Thyroid gland (tissue), 4 donors: ENCODE measurements around the gene APOA4. TPM values are rescaled to one million over a fixed set of nuclear protein-coding genes. Genes with fewer than 3 reads are reported as not detected.

ENCODE experiments used
- DNase-seq, 2 donors: peaks; one replicate each; pipeline ENCODE4 v3.0.0-alpha.2; 2019
- H3K27ac ChIP-seq, 3 donors: fragments of 200-600 bp; sonication (generic); 1 replicate in 2 of 3; 2 replicates in 1 of 3; pipeline ENCODE4 v1.5.1; 2016 to 2019; ENCODE audit warnings: mild to moderate bottlenecking in 1 of 3, moderate library complexity in 1 of 3
- H3K27me3 ChIP-seq: fragments of 200-600 bp; sonication (generic); one replicate; pipeline ENCODE4 v1.5.1; 2019
- H3K36me3 ChIP-seq, 2 donors: fragments of 200-600 bp; sonication (generic); one replicate each; pipeline ENCODE4 v1.5.1; 2016 to 2019
- H3K4me1 ChIP-seq, 2 donors: fragments of 200-600 bp; sonication (generic); one replicate each; pipeline ENCODE4 v1.5.1; 2017 to 2019
- H3K4me3 ChIP-seq, 3 donors: fragments of 200-600 bp; sonication (generic); replicated peaks in 1 of 3; 1 replicate in 2 of 3; 2 replicates in 1 of 3; pipeline ENCODE4 v1.5.1; 2016; ENCODE audit warnings: mild to moderate bottlenecking in 1 of 3
- H3K9me3 ChIP-seq: fragments of 200-600 bp; sonication (generic); one replicate; pipeline ENCODE4 v1.5.1; 2017
- POLR2A ChIP-seq, 2 donors: fragments of 450-650 bp; IDR thresholded peaks; one replicate each; pipeline ENCODE4 v1.6.1; 2017; ENCODE audit warnings: antibody characterized with exemption in 2 of 2, mild to moderate bottlenecking in 2 of 2, moderate library complexity in 1 of 2
- WGBS, 2 donors: methylation state at CpG; one replicate each; pipeline ENCODE4 v1.1.5; 2017; 5-methylcytosine and 5-hydroxymethylcytosine counted together
- intact Hi-C: fragments of 100-400 bp; cut with DNase I; formaldehyde crosslinking; loops from one replicate; pipeline ENCODE4 v1.15.1; 2023
- total RNA-seq, 4 donors: library from RNA; depleted of rRNA; stranded (reverse); fragments of >200 nt; gene quantifications; one replicate each; pipeline ENCODE4 v1.2.3, GENCODE V29; 2016
- TF ChIP-seq, protein P1 (sequence below), 6 experiments: fragments of 200-600 bp in 3 of 6; fragments of 450-650 bp in 3 of 6; sonication (generic) in 3 of 6; IDR thresholded peaks; one replicate each; pipeline ENCODE4 v1.5.1; 2016 to 2019; ENCODE audit warnings: antibody characterized with exemption in 6 of 6, mild to moderate bottlenecking in 2 of 6, inconsistent platforms in 1 of 6, moderate library complexity in 1 of 6

APOA4 gene
- total RNA-seq, 4 donors from 2014 or later: not detected

DNA sequence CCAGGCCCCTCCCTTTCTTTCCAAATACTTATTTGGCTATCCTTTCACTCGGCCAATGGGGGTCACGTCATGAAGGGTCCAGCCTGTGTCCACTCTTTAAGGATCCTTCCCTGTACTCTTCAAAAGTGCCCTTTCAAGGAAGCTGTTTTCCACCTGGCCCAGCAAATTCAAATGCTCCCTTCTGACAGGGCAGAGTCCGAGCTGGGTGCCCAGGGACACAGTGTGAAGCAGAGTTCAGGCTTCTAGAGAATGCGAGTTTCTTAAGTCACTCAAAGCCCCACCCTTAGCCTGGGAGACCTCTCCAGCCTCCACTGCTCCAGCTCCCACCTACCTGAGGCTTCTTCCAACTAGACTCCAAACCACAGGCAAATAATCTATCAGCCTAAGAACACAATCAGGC lies 19.8 kb upstream of the APOA4 start:
- no peak for DNase-seq
- no peaks in the 10 kb centered on the region for H3K9me3 ChIP-seq
- H3K4me3 ChIP-seq: no peak overlapping the region
- H3K36me3 ChIP-seq: peaks cover 30 to 38% of the 10 kb centered on the region in 2 donors
- no peak for TF ChIP-seq POLR2A (IDR thresholded peaks at IDR 0.05)
- TF ChIP-seq, protein P1, sequence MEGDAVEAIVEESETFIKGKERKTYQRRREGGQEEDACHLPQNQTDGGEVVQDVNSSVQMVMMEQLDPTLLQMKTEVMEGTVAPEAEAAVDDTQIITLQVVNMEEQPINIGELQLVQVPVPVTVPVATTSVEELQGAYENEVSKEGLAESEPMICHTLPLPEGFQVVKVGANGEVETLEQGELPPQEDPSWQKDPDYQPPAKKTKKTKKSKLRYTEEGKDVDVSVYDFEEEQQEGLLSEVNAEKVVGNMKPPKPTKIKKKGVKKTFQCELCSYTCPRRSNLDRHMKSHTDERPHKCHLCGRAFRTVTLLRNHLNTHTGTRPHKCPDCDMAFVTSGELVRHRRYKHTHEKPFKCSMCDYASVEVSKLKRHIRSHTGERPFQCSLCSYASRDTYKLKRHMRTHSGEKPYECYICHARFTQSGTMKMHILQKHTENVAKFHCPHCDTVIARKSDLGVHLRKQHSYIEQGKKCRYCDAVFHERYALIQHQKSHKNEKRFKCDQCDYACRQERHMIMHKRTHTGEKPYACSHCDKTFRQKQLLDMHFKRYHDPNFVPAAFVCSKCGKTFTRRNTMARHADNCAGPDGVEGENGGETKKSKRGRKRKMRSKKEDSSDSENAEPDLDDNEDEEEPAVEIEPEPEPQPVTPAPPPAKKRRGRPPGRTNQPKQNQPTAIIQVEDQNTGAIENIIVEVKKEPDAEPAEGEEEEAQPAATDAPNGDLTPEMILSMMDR (IDR thresholded peaks at IDR 0.05): no peak
- H3K27me3 ChIP-seq: no peaks in the 10 kb centered on the region
- H3K27ac ChIP-seq: no peak overlapping the region
- peaks cover under 1 to 1% of the 10 kb centered on the region in 2 donors for H3K4me1 ChIP-seq
- intact Hi-C loops: no loop called here
- 90 to 91% methylated on average over 4 of the region's 4 CpGs for WGBS, 2 donors

DNA sequence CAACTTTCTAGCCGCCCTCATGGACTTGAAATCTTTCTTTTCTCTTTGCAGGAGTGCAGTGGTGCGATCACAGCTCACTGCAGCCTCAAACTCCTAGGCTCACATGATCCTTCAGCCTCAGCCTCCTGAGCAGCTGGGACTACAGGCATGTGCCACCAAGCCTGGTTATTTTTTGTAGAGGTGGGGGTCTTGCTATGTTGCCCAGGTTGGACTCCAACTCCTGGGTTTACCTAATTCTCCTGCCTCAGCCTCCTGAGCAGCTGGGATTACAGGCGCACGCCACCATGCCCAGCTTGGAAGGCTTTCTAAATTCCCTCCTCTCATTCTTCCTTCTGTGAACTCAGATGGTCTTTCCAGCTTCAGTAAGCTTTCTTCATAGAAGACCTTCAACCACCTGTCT lies 19.0 kb upstream of the APOA4 start:
- no peak for DNase-seq
- Histone ChIP-seq H3K27ac (no peak overlapping the region), H3K4me3 (no peak overlapping the region), H3K9me3 (no peaks in the 10 kb centered on the region), H3K36me3 (peaks cover 22 to 30% of the 10 kb centered on the region in 2 donors), H3K27me3 (no peaks in the 10 kb centered on the region), H3K4me1 (peaks cover 7 to 9% of the 10 kb centered on the region in 2 donors)
- 98 to 100% methylated on average over 4 of the region's 4 CpGs for WGBS, 2 donors
- no peak for TF ChIP-seq POLR2A (IDR thresholded peaks at IDR 0.05)
- TF ChIP-seq, protein P1 (IDR thresholded peaks at IDR 0.05): no peak
- intact Hi-C loops: no loop called here

DNA sequence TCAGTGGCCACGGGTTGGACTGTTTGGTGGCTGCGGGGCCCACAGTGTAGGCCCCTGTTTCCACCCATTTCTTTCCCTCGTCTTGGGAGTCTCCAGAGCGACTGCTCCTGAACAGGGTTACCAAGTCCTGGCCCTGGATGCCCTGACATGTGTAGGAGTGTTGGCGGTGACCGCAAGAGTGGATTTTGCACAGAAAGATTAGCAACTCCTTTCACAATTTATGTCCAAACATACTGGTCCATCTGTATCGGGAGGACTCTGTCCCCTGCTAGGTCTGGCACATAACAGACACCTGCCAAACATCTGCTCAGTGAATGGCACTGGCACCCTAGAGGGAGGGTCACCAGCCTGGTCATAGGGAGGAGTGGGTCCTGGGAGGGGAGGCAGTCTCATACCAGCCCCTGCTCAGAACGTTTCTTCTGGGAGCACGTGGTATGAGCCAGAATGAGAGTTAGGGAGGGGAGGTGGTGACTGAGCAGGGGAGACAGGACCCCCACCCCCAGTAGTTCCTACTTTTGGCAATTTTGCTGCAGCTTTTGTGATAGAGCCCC lies 17.7 kb upstream of the APOA4 start:
- no peak for DNase-seq
- no peak for TF ChIP-seq POLR2A (IDR thresholded peaks at IDR 0.05)
- TF ChIP-seq, protein P1 (IDR thresholded peaks at IDR 0.05): no peak
- H3K4me3 ChIP-seq: no peak overlapping the region
- peaks cover 9 to 17% of the 10 kb centered on the region in 2 donors for H3K36me3 ChIP-seq
- H3K27me3 ChIP-seq: no peaks in the 10 kb centered on the region
- peaks cover 18 to 21% of the 10 kb centered on the region in 2 donors for H3K4me1 ChIP-seq
- H3K9me3 ChIP-seq: no peaks in the 10 kb centered on the region
- H3K27ac ChIP-seq: no peak overlapping the region
- 80 to 81% methylated on average over 9 of the region's 9 CpGs for WGBS, 2 donors
- intact Hi-C loops: no loop called here

DNA sequence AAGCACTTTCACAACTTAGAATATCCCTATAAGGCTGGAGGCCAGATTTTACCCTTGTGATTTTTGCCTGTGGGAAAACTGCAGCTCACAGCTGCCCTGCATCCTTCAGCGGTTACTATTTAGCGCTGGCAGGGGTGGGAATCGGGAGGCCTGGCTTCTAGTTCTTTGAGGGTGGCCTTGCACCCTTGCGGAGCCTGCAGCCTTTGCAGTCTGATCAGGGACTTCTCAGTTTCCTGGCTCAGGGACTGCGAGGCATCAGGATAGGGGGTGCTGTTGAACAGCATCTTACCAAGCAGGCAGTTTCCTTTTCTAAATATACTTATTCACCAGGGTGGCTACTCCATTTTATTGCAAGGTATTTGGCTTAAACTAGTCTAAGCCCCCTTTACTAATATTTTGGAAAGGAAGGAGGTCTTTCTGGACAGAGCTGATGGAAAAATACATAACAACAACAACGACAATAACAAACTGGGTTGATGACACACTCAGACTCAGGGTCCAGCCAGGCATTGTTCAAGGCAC lies 17.2 kb upstream of the APOA4 start:
- peaks cover 21 to 25% of the 10 kb centered on the region in 2 donors for H3K4me1 ChIP-seq
- TF ChIP-seq, protein P1 (IDR thresholded peaks at IDR 0.05): no peak
- no peak for TF ChIP-seq POLR2A (IDR thresholded peaks at IDR 0.05)
- no peaks in the 10 kb centered on the region for H3K9me3 ChIP-seq
- no peak overlapping the region for H3K4me3 ChIP-seq
- H3K27me3 ChIP-seq: no peaks in the 10 kb centered on the region
- WGBS, 2 donors: 58 to 59% methylated on average over 6 of the region's 6 CpGs
- peaks cover 6 to 12% of the 10 kb centered on the region in 2 donors for H3K36me3 ChIP-seq
- DNase-seq: no peak
- no peak overlapping the region for H3K27ac ChIP-seq
- intact Hi-C loops: no loop called here

- TF ChIP-seq, protein P1 (IDR thresholded peaks at IDR 0.05): no peak
- TF ChIP-seq POLR2A (IDR thresholded peaks at IDR 0.05): no peak
- Histone ChIP-seq H3K9me3 (no peaks in the 10 kb centered on the region), H3K27me3 (no peaks in the 10 kb centered on the region), H3K27ac (no peak overlapping the region), H3K4me3 (no peak overlapping the region), H3K4me1 (peaks cover 37 to 43% of the 10 kb centered on the region in 2 donors), H3K36me3 (peaks cover under 1 to 1% of the 10 kb centered on the region in 2 donors)
- no peak for DNase-seq
- intact Hi-C loops: loop anchor here (5.0 kb wide), 1 partner anchor 46 kb away; the partner anchor contains the start of gene APOA5
- 93 to 97% methylated on average over 6 of the region's 6 CpGs for WGBS, 2 donors
These were observed 15.4 kb upstream of the APOA4 start for GRCh38 chr11:116838321-116839084.
